ENCODE results near the gene SYF2. TPM values are rescaled to one million over a fixed set of nuclear protein-coding genes. Genes with fewer than 3 reads are reported as not detected.

The SYF2 gene
- total RNA-seq, 1 donor from 2014 or later = 80.7 TPM

DNA sequence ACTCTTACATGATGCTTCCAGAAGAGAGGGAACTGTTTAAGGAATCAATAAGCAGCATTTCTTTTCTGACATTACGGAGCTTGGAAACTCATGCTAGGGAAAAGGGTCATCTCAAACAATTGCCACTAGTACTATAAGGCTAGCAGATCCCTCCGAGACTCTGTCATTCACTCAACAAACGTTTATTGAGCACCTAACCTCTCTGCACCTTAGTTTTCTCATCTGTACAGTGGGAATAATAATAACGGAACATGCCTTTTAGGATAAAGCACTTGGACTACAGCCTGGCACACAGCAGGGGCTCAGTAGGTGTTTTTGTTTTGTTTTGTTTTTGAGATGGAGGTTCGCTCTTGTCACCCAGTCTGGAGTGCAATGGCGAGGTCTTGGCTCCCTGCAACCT, 51.3 kb downstream of the SYF2 start:
- Histone ChIP-seq H3K27me3 (ENCODE audit: control insufficient read depth, insufficient read depth, low read length) (peaks cover 6% of the 10 kb centered on the region), H3K4me3 (ENCODE audit: low read depth, low read length) (no peak overlapping the region), H3K36me3 (ENCODE audit: control insufficient read depth, insufficient read depth, low read length) (no peaks in the 10 kb centered on the region)
- no peak for DNase-seq (ENCODE audit: low read depth)
- TF ChIP-seq, protein P1, sequence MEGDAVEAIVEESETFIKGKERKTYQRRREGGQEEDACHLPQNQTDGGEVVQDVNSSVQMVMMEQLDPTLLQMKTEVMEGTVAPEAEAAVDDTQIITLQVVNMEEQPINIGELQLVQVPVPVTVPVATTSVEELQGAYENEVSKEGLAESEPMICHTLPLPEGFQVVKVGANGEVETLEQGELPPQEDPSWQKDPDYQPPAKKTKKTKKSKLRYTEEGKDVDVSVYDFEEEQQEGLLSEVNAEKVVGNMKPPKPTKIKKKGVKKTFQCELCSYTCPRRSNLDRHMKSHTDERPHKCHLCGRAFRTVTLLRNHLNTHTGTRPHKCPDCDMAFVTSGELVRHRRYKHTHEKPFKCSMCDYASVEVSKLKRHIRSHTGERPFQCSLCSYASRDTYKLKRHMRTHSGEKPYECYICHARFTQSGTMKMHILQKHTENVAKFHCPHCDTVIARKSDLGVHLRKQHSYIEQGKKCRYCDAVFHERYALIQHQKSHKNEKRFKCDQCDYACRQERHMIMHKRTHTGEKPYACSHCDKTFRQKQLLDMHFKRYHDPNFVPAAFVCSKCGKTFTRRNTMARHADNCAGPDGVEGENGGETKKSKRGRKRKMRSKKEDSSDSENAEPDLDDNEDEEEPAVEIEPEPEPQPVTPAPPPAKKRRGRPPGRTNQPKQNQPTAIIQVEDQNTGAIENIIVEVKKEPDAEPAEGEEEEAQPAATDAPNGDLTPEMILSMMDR (IDR thresholded peaks at IDR 0.05; ENCODE audit: insufficient read depth, low read length, poor library complexity, severe bottlenecking) = no peak

DNA sequence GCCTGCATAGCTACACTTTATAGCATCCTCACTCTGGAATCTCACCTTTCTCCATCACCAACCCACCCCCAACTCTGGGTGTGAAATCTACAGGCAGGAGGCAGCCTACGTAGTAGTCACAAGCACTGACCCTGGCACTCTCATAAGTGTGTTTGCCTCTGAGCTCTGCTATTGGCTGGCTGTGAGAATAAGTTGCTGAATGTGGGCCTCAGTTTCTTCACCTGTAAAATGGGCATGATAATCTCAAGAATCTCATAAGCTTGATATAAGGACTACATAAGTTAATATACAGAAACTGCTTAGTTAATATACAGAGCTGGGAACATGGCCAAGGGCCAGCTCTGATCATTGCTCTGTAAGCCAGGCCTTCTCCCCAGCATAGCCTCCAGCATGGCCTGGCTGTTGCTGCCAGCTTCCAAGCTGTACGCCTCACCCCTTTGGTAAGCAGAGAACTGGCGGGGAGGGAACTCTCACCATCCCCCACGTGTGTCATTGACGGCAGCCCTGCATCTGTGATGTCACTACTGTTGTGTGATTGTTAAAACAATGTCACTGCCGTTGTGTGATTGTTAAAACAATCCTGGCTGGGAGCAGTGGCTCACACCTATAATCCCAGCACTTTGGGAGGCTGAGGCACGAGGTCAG, 53.3 kb downstream of the SYF2 start:
- no peaks in the 10 kb centered on the region for H3K36me3 ChIP-seq (ENCODE audit: control insufficient read depth, insufficient read depth, low read length)
- peaks cover 4% of the 10 kb centered on the region for H3K27me3 ChIP-seq (ENCODE audit: control insufficient read depth, insufficient read depth, low read length)
- no peak for DNase-seq (ENCODE audit: low read depth)
- TF ChIP-seq, protein P1 (IDR thresholded peaks at IDR 0.05; ENCODE audit: insufficient read depth, low read length, poor library complexity, severe bottlenecking) = no peak
- no peak overlapping the region for H3K4me3 ChIP-seq (ENCODE audit: low read depth, low read length)

DNA sequence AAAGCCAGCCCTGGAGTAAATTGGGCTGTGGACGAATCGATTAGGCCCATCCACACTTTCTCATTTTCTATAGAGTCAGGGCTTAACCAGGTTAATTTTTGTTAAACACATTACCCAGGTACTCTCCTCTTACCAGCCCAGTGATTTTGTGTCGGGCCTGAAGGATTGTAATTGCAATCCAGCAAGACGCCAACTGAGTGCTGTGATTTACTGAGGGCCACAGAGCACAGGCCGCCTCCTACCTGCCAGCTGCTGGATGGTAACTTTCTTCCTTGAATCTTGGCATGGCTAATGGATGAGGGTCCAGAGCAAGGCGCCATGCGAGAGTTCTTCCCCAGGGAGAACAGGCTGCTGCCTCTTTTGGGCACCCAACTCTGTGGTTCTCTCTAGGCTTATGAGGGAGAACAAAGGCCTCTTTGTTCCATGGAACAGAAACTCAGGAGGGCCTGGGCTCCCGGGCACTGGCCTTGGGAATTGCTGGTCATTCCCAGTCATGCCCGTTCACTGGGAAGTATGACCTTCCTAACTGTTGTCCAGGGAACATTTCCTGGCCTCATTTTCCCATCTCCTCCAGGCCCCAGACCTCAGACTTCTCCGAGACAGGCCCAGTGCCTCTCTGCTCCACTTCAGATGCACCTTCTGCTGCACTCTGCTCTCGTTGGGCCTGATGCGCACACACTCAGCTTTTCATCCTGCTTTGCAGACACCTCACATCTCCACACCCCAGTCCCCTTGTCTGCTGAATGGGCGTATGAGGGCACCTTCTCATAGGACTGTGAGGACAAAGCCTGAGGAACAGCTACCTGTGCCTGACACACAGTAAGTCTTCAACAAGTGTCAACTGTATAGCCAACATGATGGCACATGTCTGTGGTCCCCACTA, 57.3 kb downstream of the SYF2 start:
- Histone ChIP-seq H3K36me3 (ENCODE audit: control insufficient read depth, insufficient read depth, low read length) (no peaks in the 10 kb centered on the region), H3K4me3 (ENCODE audit: low read depth, low read length) (no peak overlapping the region), H3K27me3 (ENCODE audit: control insufficient read depth, insufficient read depth, low read length) (no peaks in the 10 kb centered on the region)
- DNase-seq (ENCODE audit: low read depth) = no peak
- TF ChIP-seq, protein P1 (IDR thresholded peaks at IDR 0.05; ENCODE audit: insufficient read depth, low read length, poor library complexity, severe bottlenecking) = no peak

DNA sequence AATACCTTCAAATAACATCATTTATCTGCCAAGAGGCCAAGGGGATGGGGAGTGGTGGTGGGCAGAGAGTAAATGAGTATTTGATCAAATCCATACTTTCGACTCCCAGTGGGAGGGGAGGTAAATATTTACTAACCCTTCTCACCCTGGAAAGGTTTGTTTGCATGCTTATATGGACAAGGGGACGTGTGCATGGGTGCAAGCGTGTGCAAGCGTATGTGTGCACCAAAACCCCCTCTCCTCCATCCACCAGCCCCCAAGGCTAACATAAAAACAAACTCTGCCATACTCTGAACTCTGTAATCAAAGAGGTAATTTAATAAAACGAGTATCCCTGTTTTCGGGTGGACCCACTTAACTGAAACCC, 58.0 kb downstream of the SYF2 start:
- Histone ChIP-seq H3K4me3 (ENCODE audit: low read depth, low read length) (no peak overlapping the region), H3K27me3 (ENCODE audit: control insufficient read depth, insufficient read depth, low read length) (no peaks in the 10 kb centered on the region)
- DNase-seq (ENCODE audit: low read depth) = no peak

DNA sequence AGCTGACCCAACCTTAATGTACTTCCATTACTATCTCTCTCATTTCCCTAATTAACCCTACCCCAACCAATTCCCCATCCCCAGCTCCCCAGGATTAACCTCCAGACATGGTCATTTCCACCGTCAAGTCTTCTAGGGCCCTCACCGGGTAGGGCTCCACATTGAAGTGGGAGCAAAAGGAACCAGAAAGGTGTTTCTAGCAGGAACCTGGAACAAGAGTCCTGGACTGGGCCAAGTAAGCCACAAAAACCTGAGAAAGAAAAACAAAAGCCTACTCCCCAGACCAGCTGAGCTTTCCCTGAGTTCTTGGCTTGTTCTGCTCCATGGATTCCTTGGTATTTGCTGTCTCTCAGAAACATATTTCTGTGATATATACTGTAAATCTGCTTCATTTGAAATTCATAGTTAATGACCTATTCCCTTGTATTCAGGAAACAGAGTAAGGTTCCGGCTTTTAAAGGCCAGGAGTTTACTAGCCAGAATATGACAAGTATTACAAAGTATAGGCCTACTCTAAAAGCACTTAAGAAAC, 58.4 kb downstream of the SYF2 start:
- no peaks in the 10 kb centered on the region for H3K36me3 ChIP-seq (ENCODE audit: control insufficient read depth, insufficient read depth, low read length)
- no peaks in the 10 kb centered on the region for H3K27me3 ChIP-seq (ENCODE audit: control insufficient read depth, insufficient read depth, low read length)
- TF ChIP-seq, protein P1 (IDR thresholded peaks at IDR 0.05; ENCODE audit: insufficient read depth, low read length, poor library complexity, severe bottlenecking) = no peak
- DNase-seq (ENCODE audit: low read depth) = no peak
- no peak overlapping the region for H3K4me3 ChIP-seq (ENCODE audit: low read depth, low read length)

More for the DNA sequence above, 58.0 kb downstream of the SYF2 start:
- TF ChIP-seq, protein P1 (IDR thresholded peaks at IDR 0.05; ENCODE audit: insufficient read depth, low read length, poor library complexity, severe bottlenecking) = no peak
- H3K36me3 ChIP-seq (ENCODE audit: control insufficient read depth, insufficient read depth, low read length) = no peaks in the 10 kb centered on the region

Other genes with a start within 250 kb of the SYF2 start
- gene RSRP1, start 15.0 kb upstream of the SYF2 start, total RNA-seq = 48.6 and 55.0 TPM in 2 replicates
- gene RHD, start 40.0 kb upstream of the SYF2 start, total RNA-seq = not detected in 2 replicates
- 88.5 and 99.2 TPM in 2 replicates for gene TMEM50A, start 105.8 kb upstream of the SYF2 start, total RNA-seq
- 0.08 and 0.27 TPM in 2 replicates for gene RHCE, start 188.3 kb upstream of the SYF2 start, total RNA-seq
- gene MACO1, start 198.4 kb upstream of the SYF2 start, total RNA-seq = 22.7 and 24.9 TPM in 2 replicates

Data from kidney epithelial cell (primary cell).